HCT116 (cell line): Measurements from ENCODE around the gene IL21R.

Source experiments
- CTCF ChIP-seq, 3 experiments: fragments of 200-600 bp in 1 of 3; sonication (generic) in 1 of 3; IDR thresholded peaks in 2 of 3; conservative IDR thresholded peaks in 1 of 3; 2 replicates each; pipeline ENCODE4 v1.5.1; 2012 to 2017; ENCODE audit warnings: low read depth in 2 of 3, low read length in 2 of 3, antibody characterized with exemption in 1 of 3, borderline replicate concordance in 1 of 3, control low read depth in 1 of 3, mild to moderate bottlenecking in 1 of 3, mixed read lengths in 1 of 3, mixed run types in 1 of 3, moderate library complexity in 1 of 3; ENCODE audit not compliant: insufficient read depth in 1 of 3
- EZH2phosphoT487 ChIP-seq: fragments of 200-600 bp; IDR thresholded peaks from 2 replicates; pipeline ENCODE4 v1.6.1; 2018; ENCODE audit warnings: antibody characterized with exemption, borderline replicate concordance
- POLR2A ChIP-seq: IDR thresholded peaks from 2 replicates; pipeline ENCODE4 v1.7.0; 2011; ENCODE audit warnings: borderline replicate concordance; ENCODE audit not compliant: insufficient read depth, insufficient read length; ENCODE audit errors: extremely low read depth
- TCF7L2 ChIP-seq: IDR thresholded peaks from 2 replicates; pipeline ENCODE4 v1.7.0; 2011; ENCODE audit warnings: borderline replicate concordance, inconsistent platforms; ENCODE audit not compliant: insufficient read depth, insufficient read length; ENCODE audit errors: extremely low read depth
- TF ChIP-seq, protein P1 (sequence below): IDR thresholded peaks from 2 replicates; pipeline ENCODE4 v1.6.1; 2012

DNA sequence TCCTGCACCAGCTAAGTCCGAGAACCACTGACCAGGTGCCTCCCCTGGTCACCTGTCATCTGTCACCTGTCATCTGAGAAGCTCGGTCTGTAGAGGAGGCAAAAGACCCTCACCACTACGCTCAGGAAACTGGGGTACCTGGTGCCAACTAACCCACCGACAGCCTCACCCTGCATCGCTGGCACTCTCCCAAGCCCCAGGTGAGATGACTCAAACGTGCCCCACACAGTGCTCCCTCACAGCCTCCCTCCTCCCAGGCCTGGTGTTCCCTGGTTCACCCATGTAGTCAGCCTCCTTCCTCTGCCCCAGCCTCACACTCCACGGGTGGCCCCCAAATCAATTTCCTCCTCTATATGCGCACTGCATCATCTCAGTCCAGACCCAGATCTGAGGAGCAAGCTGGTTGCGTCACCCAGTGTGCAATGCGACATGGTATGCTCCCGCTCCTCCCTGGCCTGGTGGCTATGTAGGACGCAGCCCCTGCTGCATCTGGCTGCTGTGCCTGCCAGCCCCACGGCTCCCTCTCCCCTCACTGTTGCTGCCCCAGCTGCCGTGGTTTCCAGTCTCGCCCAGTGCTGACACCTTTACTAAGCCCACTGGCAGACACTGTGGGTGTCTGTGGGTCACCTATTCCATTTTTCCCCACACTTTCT is 79.4 kb downstream of the IL21R start:
- no peak for TF ChIP-seq TCF7L2
- TF ChIP-seq CTCF (IDR thresholded peaks at IDR 0.05 in 2 of 3, conservative IDR thresholded peaks at IDR 0.05 in 1 of 3; ENCODE audit: borderline replicate concordance in 1 of 3, insufficient read depth in 1 of 3, low read depth in 2 of 3, low read length in 2 of 3) = no peak
- no peak for TF ChIP-seq POLR2A
- TF ChIP-seq, protein P1, sequence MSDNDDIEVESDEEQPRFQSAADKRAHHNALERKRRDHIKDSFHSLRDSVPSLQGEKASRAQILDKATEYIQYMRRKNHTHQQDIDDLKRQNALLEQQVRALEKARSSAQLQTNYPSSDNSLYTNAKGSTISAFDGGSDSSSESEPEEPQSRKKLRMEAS = no peak
- no peak for TF ChIP-seq EZH2phosphoT487
